ENCODE results near the gene FOXP1. TPM values are rescaled to one million over a fixed set of nuclear protein-coding genes. Genes with fewer than 3 reads are reported as not detected.

FOXP1 gene
- total RNA-seq, 2 experiments from 2014 or later, result 203 to 205 TPM

DNA sequence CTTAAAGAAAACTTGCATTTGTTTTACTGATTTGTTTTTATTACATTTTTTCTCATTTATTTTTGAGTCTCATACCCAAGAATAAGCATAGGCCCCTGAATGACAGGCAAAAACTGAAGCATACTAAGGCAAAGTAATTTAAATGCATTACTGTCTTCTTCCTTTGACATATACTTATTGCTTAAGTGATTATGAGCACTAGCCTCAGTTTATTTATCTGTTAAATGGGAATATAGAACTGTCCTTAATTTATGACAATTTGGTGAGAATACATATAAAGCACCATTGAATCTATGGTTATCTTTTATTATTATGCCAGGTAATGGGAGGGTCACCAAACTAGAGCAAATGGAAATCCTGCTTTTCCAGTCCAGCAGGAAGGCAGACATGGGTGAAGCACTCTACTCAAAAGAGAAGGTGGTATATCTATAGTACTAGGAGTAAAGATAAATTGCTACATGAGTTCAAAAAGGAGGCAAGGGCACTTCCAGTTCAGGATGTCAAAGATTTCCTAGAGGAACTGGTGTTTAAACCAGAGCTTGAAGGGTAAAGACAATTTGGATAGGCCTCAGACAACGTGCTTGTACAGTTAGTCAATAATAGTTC lies 435.0 kb downstream of the FOXP1 start:
- Mint-ChIP-seq H3K27me3 (no peaks in the 10 kb centered on the region), H3K36me3 (peaks cover 58% of the 10 kb centered on the region), H3K4me1 (peaks cover 58% of the 10 kb centered on the region), H3K4me3 (no peak overlapping the region), H3K9me3 (peaks cover 1% of the 10 kb centered on the region), H3K27ac (peak overlapping the region; percentile 18)
- no peak for DNase-seq

DNA sequence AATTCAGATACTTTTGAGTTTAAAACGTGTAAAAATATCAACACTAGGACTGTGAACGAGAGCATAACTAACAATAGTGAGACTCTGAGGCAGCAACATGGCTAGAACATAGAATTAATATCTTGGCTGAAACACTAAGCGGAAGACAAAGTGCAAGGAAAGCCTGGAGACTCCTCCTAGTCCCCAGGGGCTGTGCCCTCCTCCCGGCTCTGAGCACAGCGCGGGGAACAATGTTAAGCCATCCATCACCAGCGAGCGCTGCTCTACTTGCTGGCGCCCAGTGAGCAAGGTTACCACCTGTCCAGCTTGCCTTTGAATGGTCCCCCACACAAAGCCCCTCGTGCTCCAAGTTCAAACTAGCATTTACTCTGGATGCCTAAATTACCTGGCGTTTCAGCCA lies 436.9 kb downstream of the FOXP1 start:
- Mint-ChIP-seq H3K4me3 (no peak overlapping the region), H3K27ac (peak overlapping the region; percentile 44), H3K9me3 (peaks cover 2% of the 10 kb centered on the region), H3K4me1 (peaks cover 59% of the 10 kb centered on the region), H3K27me3 (no peaks in the 10 kb centered on the region), H3K36me3 (peaks cover 58% of the 10 kb centered on the region)
- no peak for DNase-seq

DNA sequence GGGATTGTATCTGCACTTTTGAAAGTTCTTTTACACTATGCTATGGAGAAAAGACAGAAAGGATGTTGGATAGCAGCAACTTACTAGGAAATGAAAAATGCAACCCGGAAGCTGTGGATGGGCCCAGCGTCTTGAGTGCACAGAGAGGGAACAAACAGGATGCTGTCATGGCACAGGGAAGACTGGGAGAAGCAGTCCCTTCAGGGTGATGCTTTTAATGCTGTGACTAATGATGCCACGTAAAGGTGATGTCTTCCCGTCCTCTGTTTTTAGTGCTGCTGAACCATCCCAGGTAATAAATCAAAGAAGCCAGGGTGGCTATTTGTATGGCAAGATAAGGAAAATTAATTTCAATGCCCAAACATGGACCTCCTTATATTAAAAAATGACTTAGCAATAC lies 437.6 kb downstream of the FOXP1 start:
- no peak overlapping the region for H3K4me3 Mint-ChIP-seq
- H3K27me3 Mint-ChIP-seq, result no peaks in the 10 kb centered on the region
- H3K9me3 Mint-ChIP-seq, result peaks cover 7% of the 10 kb centered on the region
- no peak for DNase-seq
- H3K36me3 Mint-ChIP-seq, result peaks cover 59% of the 10 kb centered on the region
- peak overlapping the region; percentile 49 for H3K27ac Mint-ChIP-seq
- peaks cover 58% of the 10 kb centered on the region for H3K4me1 Mint-ChIP-seq

DNA sequence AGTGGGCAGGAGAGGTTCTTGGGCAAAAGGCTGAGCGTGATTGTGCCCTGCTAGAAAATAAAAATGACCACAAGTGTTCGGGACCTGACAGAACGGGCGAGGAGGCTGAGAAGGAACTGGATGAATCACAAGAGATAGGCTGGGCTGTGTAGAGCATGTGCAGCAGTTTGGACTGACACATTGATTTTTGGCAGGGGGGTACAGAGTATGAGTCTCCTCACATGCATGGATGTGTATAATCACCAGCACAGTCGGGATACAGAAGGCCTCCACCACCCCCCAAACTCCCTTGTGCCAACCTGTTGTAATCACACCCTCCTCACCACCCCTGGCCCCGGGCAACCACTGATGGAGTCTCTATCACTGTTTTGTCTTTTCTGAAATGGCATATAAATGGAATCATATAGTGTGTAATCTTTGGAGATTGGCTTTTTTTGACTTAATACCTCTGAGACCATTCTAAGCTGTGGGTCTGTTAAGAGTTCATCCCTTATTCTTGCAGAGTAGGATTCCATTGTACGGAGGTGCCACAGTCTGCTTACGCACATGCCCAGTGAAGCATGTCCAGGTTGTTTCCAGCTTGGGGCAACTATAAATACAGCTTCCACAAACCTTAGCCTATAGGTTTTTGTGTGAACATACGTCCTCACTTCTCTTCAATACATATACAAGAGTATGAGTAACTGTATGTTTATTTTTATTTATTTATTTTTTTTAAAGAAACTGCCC lies 438.8 kb downstream of the FOXP1 start:
- Mint-ChIP-seq H3K27ac (peak overlapping the region; percentile 46), H3K4me3 (no peak overlapping the region), H3K27me3 (no peaks in the 10 kb centered on the region), H3K4me1 (peaks cover 57% of the 10 kb centered on the region), H3K36me3 (peaks cover 66% of the 10 kb centered on the region), H3K9me3 (peaks cover 6% of the 10 kb centered on the region)
- no peak for DNase-seq

- peaks cover 61% of the 10 kb centered on the region for H3K4me1 Mint-ChIP-seq
Observed at GRCh38 chr3:71143493-71143892, 440.0 kb downstream of the FOXP1 start.

DNA sequence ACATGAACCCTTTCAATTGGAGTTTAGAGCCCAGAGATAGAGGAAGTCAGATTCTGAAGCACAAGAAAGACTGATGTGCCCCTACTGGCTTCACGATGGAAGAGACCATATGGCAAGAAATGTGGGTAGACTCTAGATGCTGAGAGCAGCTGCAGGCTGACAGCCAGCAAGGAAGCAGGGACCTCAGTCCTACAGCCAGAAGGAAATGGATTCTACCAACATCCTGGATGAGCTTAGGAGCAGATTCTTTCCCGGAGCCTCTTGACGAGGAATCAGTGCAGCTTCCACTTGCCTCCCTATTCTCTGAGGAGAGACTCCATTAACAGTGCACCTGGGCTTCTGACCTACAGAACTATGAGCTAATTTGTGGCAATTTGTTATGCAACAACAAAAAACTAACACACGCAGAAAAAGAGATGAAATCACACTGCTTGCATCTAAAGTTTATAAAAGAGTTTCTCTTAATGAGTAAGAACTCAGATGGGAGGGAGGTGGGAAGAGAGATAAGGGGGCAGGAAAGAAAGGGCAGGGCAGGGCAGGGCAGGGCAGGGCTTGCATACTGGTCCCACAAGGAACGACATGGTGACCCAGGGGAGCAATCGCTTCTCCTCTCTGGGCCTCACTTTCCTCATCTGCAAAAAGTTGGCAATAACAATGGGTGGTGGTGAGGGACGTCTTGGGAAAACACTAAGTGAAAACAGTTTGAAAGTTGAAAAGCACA lies 440.9 kb downstream of the FOXP1 start:
- Mint-ChIP-seq H3K4me3 (no peak overlapping the region), H3K27me3 (no peaks in the 10 kb centered on the region), H3K4me1 (peaks cover 64% of the 10 kb centered on the region), H3K36me3 (peaks cover 66% of the 10 kb centered on the region), H3K9me3 (peaks cover 6% of the 10 kb centered on the region), H3K27ac (peak overlapping the region; percentile 65)
- DNase-seq, result no peak

More at GRCh38 chr3:71143493-71143892, 440.0 kb downstream of the FOXP1 start:
- no peak overlapping the region for H3K4me3 Mint-ChIP-seq
- H3K27ac Mint-ChIP-seq, result peak overlapping the region; percentile 42
- H3K36me3 Mint-ChIP-seq, result peaks cover 62% of the 10 kb centered on the region
- no peaks in the 10 kb centered on the region for H3K27me3 Mint-ChIP-seq
- no peak for DNase-seq
- H3K9me3 Mint-ChIP-seq, result peaks cover 6% of the 10 kb centered on the region

DNA sequence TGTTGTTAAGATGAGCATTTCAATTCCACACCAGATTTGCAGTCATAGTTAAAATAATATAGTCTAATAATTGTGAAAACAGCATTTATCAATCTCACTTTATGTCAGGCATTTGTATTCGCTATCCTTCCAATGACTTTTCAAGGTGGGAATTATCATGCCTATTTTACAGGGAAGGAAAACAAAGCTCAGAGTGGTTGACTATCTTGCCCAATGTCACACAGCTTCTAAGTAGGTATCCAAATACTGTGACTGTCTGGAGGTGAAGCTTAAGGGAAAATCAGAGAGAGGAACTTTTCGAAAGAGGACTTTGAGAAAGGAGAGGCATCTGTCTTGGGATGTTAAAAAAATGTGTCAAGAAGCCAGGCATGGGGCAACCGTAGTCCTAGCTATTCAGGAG lies 443.1 kb downstream of the FOXP1 start:
- DNase-seq, result no peak
- Mint-ChIP-seq H3K36me3 (peaks cover 64% of the 10 kb centered on the region), H3K4me3 (no peak overlapping the region), H3K4me1 (peaks cover 71% of the 10 kb centered on the region), H3K27me3 (no peaks in the 10 kb centered on the region), H3K9me3 (peaks cover 6% of the 10 kb centered on the region), H3K27ac (peak overlapping the region; percentile 49)

DNA sequence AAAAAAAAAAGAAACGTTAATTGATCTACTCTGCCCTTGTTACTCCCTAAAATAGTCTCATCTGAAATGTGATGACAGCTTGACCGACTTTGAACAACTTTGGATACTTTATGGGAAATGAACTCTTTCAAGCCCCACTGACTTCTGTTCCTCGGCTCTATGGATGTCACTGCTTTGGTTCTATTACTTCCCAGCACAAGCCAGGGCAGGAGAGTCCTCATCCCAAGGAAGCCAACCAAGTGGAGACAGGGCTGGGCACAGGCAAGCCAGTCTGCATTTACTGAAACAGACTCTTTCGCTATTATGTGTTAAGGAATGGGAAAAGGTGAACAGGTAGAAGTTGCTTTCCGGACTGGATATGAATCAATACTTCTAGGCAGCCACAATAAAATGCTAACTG lies 444.0 kb downstream of the FOXP1 start:
- H3K4me1 Mint-ChIP-seq, result peaks cover 75% of the 10 kb centered on the region
- peaks cover 60% of the 10 kb centered on the region for H3K36me3 Mint-ChIP-seq
- no peaks in the 10 kb centered on the region for H3K27me3 Mint-ChIP-seq
- H3K4me3 Mint-ChIP-seq, result no peak overlapping the region
- DNase-seq, result no peak
- peak overlapping the region; percentile 37 for H3K27ac Mint-ChIP-seq
- H3K9me3 Mint-ChIP-seq, result peaks cover 6% of the 10 kb centered on the region

DNA sequence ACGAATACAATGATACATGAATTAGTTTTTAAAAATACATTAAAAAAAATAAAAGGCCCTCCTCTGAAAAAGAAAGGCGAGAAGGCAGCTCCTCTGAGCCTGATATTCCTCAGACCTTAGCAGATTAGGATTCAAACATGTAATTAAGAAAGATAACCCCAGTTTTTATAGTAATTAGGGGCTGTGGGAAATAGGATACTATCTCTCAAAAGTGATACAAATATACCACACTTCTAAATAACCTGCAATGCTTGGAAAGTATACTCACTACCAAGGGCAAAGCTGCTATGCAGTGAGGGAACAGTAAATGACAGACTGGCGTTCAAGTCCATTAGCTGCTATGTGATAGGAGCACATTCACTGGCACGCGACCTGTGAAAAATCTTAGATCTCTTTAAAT lies 445.1 kb downstream of the FOXP1 start:
- Mint-ChIP-seq H3K27ac (no peak overlapping the region), H3K9me3 (peaks cover 6% of the 10 kb centered on the region), H3K36me3 (peaks cover 56% of the 10 kb centered on the region), H3K27me3 (no peaks in the 10 kb centered on the region), H3K4me3 (no peak overlapping the region), H3K4me1 (peaks cover 74% of the 10 kb centered on the region)
- DNase-seq, result no peak

GRCh38 chr3:71136276-71136675 lies 447.3 kb downstream of the FOXP1 start:
- no peak for DNase-seq
- Mint-ChIP-seq H3K4me3 (no peak overlapping the region), H3K4me1 (peaks cover 76% of the 10 kb centered on the region), H3K27ac (peak overlapping the region; percentile 14), H3K9me3 (peaks cover 1% of the 10 kb centered on the region), H3K27me3 (no peaks in the 10 kb centered on the region), H3K36me3 (peaks cover 51% of the 10 kb centered on the region)

- Mint-ChIP-seq H3K27ac (peak overlapping the region; percentile 84), H3K36me3 (peaks cover 45% of the 10 kb centered on the region), H3K27me3 (no peaks in the 10 kb centered on the region), H3K4me1 (peaks cover 76% of the 10 kb centered on the region), H3K4me3 (no peak overlapping the region), H3K9me3 (no peaks in the 10 kb centered on the region)
- DNase-seq, result no peak
Observed at GRCh38 chr3:71135373-71136088, 448.0 kb downstream of the FOXP1 start.

GRCh38 chr3:71134521-71134920 lies 449.0 kb downstream of the FOXP1 start:
- Mint-ChIP-seq H3K4me1 (peaks cover 67% of the 10 kb centered on the region), H3K36me3 (peaks cover 43% of the 10 kb centered on the region), H3K27ac (peak overlapping the region; percentile 84), H3K9me3 (no peaks in the 10 kb centered on the region), H3K27me3 (no peaks in the 10 kb centered on the region), H3K4me3 (no peak overlapping the region)
- no peak for DNase-seq

- peak overlapping the region; percentile 84 for H3K27ac Mint-ChIP-seq
- H3K4me3 Mint-ChIP-seq, result no peak overlapping the region
- no peaks in the 10 kb centered on the region for H3K9me3 Mint-ChIP-seq
- H3K27me3 Mint-ChIP-seq, result no peaks in the 10 kb centered on the region
- peaks cover 45% of the 10 kb centered on the region for H3K36me3 Mint-ChIP-seq
- no peak for DNase-seq
- peaks cover 61% of the 10 kb centered on the region for H3K4me1 Mint-ChIP-seq
Observed at GRCh38 chr3:71133865-71134264, 449.7 kb downstream of the FOXP1 start.

DNA sequence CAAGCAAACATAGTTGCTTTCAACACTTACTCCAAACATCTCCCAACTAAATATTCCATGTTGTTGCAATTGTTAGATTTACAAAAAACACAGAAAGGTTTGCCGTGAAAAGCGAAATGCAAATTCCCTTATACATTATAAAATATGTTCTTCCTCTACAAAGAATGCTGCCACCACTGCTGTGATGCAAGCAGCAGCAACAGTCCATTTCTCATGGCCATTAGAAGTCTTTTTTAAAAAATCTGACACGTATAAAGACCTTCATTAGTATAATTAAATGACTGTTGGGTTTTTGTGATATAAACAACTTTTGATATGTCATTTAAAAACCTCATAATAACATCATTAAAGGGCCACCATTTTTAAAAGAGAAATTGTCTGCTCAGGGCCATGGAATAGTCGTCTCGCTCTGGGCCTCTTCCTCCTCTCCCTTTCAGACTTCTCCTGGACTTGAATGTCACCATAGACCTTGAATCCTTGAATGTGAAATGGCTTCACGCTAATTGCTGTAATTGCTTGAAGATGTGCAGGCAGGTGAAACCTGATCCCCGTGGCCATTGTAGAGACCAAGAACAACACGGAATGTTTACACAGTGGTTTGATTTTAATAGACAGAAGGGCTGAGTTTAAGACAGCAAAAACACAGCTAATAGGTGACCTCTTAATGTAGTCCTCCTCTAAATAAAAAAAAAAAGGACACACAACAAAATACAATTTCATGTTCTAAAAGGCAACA lies 450.4 kb downstream of the FOXP1 start:
- peaks cover 65% of the 10 kb centered on the region for H3K4me1 Mint-ChIP-seq
- no peak for DNase-seq
- peaks cover 46% of the 10 kb centered on the region for H3K36me3 Mint-ChIP-seq
- peak overlapping the region; percentile 81 for H3K27ac Mint-ChIP-seq
- no peaks in the 10 kb centered on the region for H3K27me3 Mint-ChIP-seq
- no peak overlapping the region for H3K4me3 Mint-ChIP-seq
- H3K9me3 Mint-ChIP-seq, result no peaks in the 10 kb centered on the region

Data from activated naive CD8-positive, alpha-beta T cell treated with anti-CD3 and anti-CD28 coated beads for 36 hours (primary cell).